ENCODE measurements around the gene TSHZ3.

The TSHZ3 gene

DNA sequence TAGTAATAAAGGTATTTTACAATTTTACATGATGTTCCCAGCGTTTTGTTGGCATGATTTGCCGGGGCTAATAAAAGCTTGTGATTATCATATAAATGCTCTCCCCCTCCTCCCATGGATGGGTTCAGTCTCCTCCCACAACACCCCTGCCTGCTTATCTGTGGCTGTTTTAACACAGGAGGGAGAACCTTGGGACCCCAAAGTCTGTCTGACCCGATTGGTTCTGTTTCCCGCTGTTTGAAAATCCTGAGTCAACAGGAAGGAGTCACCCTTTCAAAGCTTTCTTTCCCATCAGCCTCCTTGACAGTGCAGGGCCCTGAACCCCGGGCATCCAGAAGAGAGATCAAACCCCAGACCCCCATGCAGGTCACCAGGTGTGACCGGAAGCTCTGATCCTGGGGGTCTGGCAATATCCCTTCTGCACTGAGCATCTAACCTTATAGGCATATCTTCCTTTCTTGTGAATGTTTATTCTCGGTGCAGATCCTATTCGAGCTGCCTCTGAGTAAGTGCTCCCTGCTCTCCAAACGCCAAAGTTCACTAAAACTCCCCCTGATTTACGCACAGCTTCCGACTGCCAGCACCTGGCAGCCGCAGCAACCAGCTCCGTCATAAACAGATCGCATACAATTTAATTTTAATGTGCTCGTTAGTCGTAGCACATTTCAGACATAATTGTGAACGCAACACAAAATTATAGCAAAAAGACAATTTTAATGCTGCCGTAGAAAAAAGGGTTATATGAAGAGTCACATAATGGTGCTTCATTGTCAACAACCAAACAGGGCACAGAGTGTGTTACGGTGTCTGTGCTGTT, 74.8 kb downstream of the TSHZ3 start:
- peak overlapping the region; percentile 78 for H3K27ac ChIP-seq
- no peak for TF ChIP-seq CTCF (conservative IDR thresholded peaks at IDR 0.05)

GRCh38 chr19:31272583-31273106, 76.6 kb downstream of the TSHZ3 start:
- no peak for TF ChIP-seq CTCF (conservative IDR thresholded peaks at IDR 0.05)

GRCh38 chr19:31271306-31271911, 77.8 kb downstream of the TSHZ3 start:
- no peak overlapping the region for H3K27ac ChIP-seq
- no peak for TF ChIP-seq CTCF (conservative IDR thresholded peaks at IDR 0.05)

More at GRCh38 chr19:31272583-31273106, 76.6 kb downstream of the TSHZ3 start:
- peak overlapping the region; percentile 78 for H3K27ac ChIP-seq

DNA sequence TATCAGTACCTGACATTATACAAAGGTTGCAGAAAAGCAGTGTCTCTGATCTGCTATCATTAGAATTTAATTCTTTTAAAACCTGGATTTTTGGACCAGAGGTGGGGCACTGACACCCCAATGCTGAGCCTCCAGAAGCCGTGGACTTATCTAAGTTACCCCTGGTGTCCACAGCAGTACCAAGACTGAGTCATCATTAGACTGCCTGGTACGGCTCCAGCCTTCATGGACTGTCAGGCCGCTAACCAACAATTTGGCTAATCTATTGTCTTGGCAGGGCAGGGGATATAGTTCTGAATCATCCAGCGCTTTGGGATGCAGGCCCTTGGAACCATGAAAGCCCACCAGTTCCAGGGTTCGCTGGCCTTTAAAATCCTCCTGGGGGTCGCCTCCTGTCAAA, 78.3 kb downstream of the TSHZ3 start:
- TF ChIP-seq CTCF (conservative IDR thresholded peaks at IDR 0.05), result no peak

GRCh38 chr19:31269425-31270127, 79.7 kb downstream of the TSHZ3 start:
- no peak for TF ChIP-seq CTCF (conservative IDR thresholded peaks at IDR 0.05)
- H3K27ac ChIP-seq, result no peak overlapping the region

More for the DNA sequence above, 78.3 kb downstream of the TSHZ3 start:
- H3K27ac ChIP-seq, result no peak overlapping the region

DNA sequence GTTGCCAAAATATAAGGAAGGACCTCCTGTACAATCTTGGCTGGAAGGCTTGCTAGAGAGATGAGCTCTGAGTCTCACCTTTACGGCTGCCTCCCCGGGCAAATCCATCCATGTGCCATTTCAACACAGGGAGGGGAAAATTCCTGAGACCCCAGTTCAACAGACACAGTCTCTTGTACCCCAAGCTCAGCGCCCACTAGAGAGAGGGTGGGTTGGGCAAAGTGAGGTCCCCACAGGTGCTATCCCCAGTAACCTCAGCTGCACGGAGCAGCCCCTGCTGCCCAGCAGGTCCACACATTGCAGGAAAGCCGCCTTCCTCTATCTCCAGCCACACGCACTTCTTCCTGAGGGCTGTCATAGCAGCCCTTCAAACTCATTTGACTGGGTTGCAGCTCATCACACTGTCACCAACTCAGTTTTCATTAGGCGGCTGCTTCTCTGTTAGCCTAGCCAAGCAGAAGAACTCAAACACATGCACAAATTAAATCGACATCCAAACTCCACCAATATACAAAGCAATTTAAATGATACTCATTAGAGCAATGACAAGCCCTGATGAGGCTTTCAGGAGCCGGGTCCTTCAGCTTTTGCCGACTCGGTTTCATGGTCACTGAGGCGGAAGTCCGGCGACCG, 80.4 kb downstream of the TSHZ3 start:
- TF ChIP-seq CTCF (conservative IDR thresholded peaks at IDR 0.05), result no peak
- H3K27ac ChIP-seq, result no peak overlapping the region
